ENCODE data around the gene MAMDC4.

Gene MAMDC4

GRCh38 chr9:136820971-136821825, 30.9 kb upstream of the MAMDC4 start:
- no peak for DNase-seq (ENCODE audit: low spot score)
- TF ChIP-seq CTCF (IDR thresholded peaks at IDR 0.05; ENCODE audit: borderline replicate concordance, control extremely low read depth, extremely low read depth, insufficient read depth, missing control alignments) = no peak
- in situ Hi-C loops (cut with MboI; ENCODE audit: low sequenced_read_pairs, unreplicated experiment) = no loop called here

GRCh38 chr9:136821826-136822544, 30.2 kb upstream of the MAMDC4 start:
- no peak for TF ChIP-seq CTCF (IDR thresholded peaks at IDR 0.05; ENCODE audit: borderline replicate concordance, control extremely low read depth, extremely low read depth, insufficient read depth, missing control alignments)
- in situ Hi-C loops (cut with MboI; ENCODE audit: low sequenced_read_pairs, unreplicated experiment) = no loop called here
- DNase-seq (ENCODE audit: low spot score) = no peak

GRCh38 chr9:136823136-136824046, 28.8 kb upstream of the MAMDC4 start:
- in situ Hi-C loops (cut with MboI; ENCODE audit: low sequenced_read_pairs, unreplicated experiment) = no loop called here

GRCh38 chr9:136824496-136825225, 27.5 kb upstream of the MAMDC4 start:
- in situ Hi-C loops (cut with MboI; ENCODE audit: low sequenced_read_pairs, unreplicated experiment) = no loop called here
- no peak for TF ChIP-seq CTCF (IDR thresholded peaks at IDR 0.05; ENCODE audit: borderline replicate concordance, control extremely low read depth, extremely low read depth, insufficient read depth, missing control alignments)
- no peak for DNase-seq (ENCODE audit: low spot score)

More at GRCh38 chr9:136823136-136824046, 28.8 kb upstream of the MAMDC4 start:
- no peak for TF ChIP-seq CTCF (IDR thresholded peaks at IDR 0.05; ENCODE audit: borderline replicate concordance, control extremely low read depth, extremely low read depth, insufficient read depth, missing control alignments)
- DNase-seq (ENCODE audit: low spot score) = no peak

GRCh38 chr9:136825295-136826187, 26.6 kb upstream of the MAMDC4 start:
- in situ Hi-C loops (cut with MboI; ENCODE audit: low sequenced_read_pairs, unreplicated experiment) = no loop called here
- no peak for DNase-seq (ENCODE audit: low spot score)
- no peak for TF ChIP-seq CTCF (IDR thresholded peaks at IDR 0.05; ENCODE audit: borderline replicate concordance, control extremely low read depth, extremely low read depth, insufficient read depth, missing control alignments)

All from GM13976 (cell line).